ENCODE data around the gene GDPD4.

The GDPD4 gene

DNA sequence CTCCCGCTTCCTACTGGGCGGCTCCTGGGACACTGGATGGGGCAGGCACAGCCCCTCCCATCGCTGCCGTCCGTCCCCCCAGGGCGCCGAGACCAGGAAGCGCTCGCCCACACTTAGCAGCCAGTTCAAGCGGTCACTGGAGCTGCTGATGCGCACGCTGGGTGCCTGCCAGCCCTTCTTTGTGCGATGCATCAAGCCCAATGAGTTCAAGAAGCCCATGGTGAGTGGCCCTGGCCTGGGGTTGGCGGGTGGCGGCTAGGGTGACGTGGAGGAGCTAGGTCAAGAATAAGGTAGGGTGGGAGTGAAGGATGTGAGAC, 128.9 kb downstream of the GDPD4 start:
- no peak for DNase-seq (ENCODE audit: extremely low spot score)
- ChIA-PET CTCF (interaction anchor here (1.4 kb wide), 1 partner anchor 46 kb away, joined by 3 read pairs; no protein-coding TSS in a partner anchor), POLR2A (no interaction called here)
- TF ChIP-seq, protein P1, sequence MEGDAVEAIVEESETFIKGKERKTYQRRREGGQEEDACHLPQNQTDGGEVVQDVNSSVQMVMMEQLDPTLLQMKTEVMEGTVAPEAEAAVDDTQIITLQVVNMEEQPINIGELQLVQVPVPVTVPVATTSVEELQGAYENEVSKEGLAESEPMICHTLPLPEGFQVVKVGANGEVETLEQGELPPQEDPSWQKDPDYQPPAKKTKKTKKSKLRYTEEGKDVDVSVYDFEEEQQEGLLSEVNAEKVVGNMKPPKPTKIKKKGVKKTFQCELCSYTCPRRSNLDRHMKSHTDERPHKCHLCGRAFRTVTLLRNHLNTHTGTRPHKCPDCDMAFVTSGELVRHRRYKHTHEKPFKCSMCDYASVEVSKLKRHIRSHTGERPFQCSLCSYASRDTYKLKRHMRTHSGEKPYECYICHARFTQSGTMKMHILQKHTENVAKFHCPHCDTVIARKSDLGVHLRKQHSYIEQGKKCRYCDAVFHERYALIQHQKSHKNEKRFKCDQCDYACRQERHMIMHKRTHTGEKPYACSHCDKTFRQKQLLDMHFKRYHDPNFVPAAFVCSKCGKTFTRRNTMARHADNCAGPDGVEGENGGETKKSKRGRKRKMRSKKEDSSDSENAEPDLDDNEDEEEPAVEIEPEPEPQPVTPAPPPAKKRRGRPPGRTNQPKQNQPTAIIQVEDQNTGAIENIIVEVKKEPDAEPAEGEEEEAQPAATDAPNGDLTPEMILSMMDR (IDR thresholded peaks at IDR 0.05; ENCODE audit: control extremely low read depth, extremely low read depth, low read depth, missing control alignments): no peak

DNA sequence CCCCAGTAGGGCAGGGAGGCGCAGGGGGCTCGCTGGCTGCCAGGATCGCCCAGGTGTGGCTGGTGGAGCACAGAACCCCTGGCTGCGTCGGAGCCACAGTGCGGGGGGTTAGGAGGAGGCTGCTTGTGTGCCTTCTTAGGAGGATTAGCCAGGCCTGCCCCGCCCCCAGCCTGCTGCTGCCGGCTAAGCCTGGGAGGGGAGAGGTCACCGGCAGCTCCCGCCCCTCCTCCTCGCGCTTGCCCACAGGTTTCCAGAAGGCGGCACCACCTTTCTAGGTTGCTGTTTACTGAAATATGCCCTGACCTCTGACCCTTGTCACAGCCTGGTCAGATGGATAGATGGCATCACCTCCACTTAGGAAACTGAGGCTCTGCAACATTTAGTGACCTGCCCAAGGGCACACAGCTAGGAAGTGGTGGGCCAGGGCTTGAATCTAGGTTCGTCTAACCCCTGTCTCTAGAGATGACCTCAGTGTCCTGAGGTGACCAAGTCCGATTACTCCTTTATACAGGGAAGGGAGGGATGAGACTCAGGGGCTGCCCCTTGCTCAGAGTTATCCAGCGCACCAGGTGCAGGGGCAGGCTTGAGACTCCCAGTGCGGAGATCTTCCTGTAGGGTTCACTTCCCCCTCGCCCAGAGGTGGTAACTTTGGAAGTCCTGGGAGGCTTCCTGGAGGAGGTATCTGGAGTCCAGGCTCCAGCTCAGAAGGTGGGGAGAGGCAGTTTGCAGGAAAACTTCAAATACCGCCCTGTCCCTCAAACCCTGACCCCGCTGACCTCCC, 129.4 kb downstream of the GDPD4 start:
- CTCF ChIA-PET: interaction anchor here (1.4 kb wide), 1 partner anchor 45 kb away, joined by 3 read pairs; no protein-coding TSS in a partner anchor
- TF ChIP-seq, protein P1 (IDR thresholded peaks at IDR 0.05; ENCODE audit: control extremely low read depth, extremely low read depth, low read depth, missing control alignments): no peak
- POLR2A ChIA-PET: no interaction called here
- DNase-seq (ENCODE audit: extremely low spot score): no peak

DNA sequence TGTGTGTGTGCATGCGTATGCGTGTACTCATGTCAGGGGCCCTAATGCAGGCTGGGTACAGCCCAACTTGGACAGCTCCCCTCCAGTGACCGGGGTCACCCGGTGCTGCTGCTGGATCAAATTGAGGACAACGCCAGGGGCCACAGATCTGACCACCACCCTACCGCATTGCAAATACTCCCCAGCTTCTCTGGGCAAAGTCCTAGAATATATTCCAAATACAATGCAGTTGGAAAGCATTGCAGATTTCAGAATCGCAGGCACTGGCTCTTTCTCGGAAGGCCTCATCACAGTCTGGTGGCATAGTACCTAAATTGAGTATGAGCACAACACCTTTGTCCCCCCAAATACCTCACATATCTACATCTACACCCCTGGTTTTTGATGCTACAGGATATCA, 130.2 kb downstream of the GDPD4 start:
- DNase-seq (ENCODE audit: extremely low spot score): no peak
- POLR2A ChIA-PET: no interaction called here
- CTCF ChIA-PET: no interaction called here
- TF ChIP-seq, protein P1 (IDR thresholded peaks at IDR 0.05; ENCODE audit: control extremely low read depth, extremely low read depth, low read depth, missing control alignments): no peak

DNA sequence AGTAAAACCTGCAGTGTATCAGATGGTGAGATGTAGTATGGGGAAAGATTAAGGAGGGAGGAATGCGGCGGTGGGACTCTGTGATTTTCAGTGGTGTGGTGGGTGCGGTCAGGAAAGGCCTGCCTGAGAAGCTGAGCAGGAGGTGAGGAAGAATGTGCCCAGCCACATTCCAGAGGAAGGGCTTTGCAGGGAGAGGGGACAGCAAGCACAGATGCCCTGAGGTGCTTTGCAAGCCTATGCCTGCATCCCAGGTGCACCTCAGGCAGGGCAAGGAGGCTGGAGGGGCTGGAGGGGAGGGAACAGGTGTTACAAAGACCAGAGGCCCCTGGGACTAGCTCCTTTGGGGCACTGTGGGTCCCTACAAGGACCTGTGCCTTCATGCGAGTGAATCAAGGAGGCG, 131.4 kb downstream of the GDPD4 start:
- DNase-seq (ENCODE audit: extremely low spot score): no peak
- TF ChIP-seq, protein P1 (IDR thresholded peaks at IDR 0.05; ENCODE audit: control extremely low read depth, extremely low read depth, low read depth, missing control alignments): no peak
- ChIA-PET POLR2A (no interaction called here), CTCF (interaction anchor here (0.7 kb wide), 1 partner anchor 43 kb away, joined by 3 read pairs; no protein-coding TSS in a partner anchor)

DNA sequence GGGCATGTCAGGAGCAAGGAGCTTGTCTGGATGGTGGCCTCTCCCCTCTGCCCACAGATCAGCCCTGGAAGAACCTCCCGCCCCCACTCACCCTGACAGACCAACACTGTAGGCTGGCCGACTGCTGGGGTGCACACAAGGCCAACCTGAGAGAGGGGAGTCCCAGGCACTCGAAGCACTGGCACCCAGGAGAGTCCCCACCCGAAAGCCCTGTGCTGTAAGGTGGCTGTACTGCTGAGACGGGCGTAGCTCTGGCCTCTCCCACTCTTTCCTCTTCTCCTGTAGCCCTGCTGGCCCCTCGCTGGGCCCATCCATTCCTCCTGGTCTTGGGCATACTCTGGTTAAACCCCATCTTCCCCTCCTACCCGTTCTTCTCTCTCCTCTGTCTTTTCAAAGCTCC, 133.7 kb downstream of the GDPD4 start:
- TF ChIP-seq, protein P1 (IDR thresholded peaks at IDR 0.05; ENCODE audit: control extremely low read depth, extremely low read depth, low read depth, missing control alignments): no peak
- CTCF ChIA-PET: interaction anchor here (0.9 to 1.2 kb wide), 2 partner anchors 20 to 76 kb away, joined by 3 read pairs; no protein-coding TSS in a partner anchor
- DNase-seq (ENCODE audit: extremely low spot score): no peak
- POLR2A ChIA-PET: no interaction called here

DNA sequence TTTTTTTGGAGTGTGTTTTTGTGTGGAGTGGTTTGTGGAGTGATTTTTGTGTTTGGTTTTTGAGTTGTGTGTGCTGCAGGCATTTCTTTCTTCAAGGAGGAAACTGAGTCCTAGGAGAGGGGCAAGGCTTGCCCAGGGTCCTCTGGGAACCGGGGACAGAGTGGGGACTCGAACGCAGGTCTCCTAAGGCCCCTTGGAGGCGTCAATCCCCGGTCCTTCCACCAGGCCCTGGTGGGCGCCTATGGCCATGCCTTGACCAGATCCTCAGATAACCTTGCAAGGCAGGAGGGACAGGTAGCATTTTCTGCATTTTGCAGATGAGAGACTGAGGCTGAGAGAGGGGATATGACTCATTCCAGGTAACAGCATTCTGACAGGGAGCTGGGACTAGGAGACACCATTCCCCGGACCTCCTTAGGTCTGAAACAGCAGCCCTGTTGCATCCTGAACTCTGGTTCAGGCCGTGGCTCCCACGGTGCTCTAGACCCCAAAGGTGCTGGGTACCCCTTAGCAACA, 134.3 kb downstream of the GDPD4 start:
- no peak for DNase-seq (ENCODE audit: extremely low spot score)
- ChIA-PET CTCF (interaction anchor here (0.9 to 1.2 kb wide), 2 partner anchors 39 to 76 kb away, joined by 3 read pairs; partner anchors contain the start of gene MYO7A), POLR2A (no interaction called here)
- TF ChIP-seq, protein P1 (IDR thresholded peaks at IDR 0.05; ENCODE audit: control extremely low read depth, extremely low read depth, low read depth, missing control alignments): no peak

Measured in GM10248 (cell line).